Measurements from ENCODE around the gene FIGNL2.

The FIGNL2 gene

GRCh38 chr12:51874000-51874399, 25.5 kb upstream of the FIGNL2 start:
- DNase-seq, result no peak

GRCh38 chr12:51873251-51873994, 24.9 kb upstream of the FIGNL2 start:
- no peak for DNase-seq

- DNase-seq, result no peak
These were observed 24.1 kb upstream of the FIGNL2 start for GRCh38 chr12:51872689-51872981.

GRCh38 chr12:51871918-51872688, 23.6 kb upstream of the FIGNL2 start:
- DNase-seq, result no peak

- DNase-seq, result no peak
These were observed 22.6 kb upstream of the FIGNL2 start for GRCh38 chr12:51871126-51871525.

GRCh38 chr12:51870504-51870903, 22.0 kb upstream of the FIGNL2 start:
- DNase-seq, result no peak

- no peak for DNase-seq
These were observed 21.4 kb upstream of the FIGNL2 start for GRCh38 chr12:51869931-51870330.

- no peak for DNase-seq
These were observed 21.0 kb upstream of the FIGNL2 start for GRCh38 chr12:51869496-51869865.

GRCh38 chr12:51868821-51869495, 20.4 kb upstream of the FIGNL2 start:
- no peak for DNase-seq

GRCh38 chr12:51867796-51868428, 19.4 kb upstream of the FIGNL2 start:
- no peak for DNase-seq

- no peak for DNase-seq
These were observed 18.9 kb upstream of the FIGNL2 start for GRCh38 chr12:51867371-51867770.

- no peak for DNase-seq
These were observed 18.2 kb upstream of the FIGNL2 start for GRCh38 chr12:51866762-51867161.

- DNase-seq, result no peak
These were observed 17.8 kb upstream of the FIGNL2 start for GRCh38 chr12:51866324-51866723.

- DNase-seq, result no peak
These were observed 17.3 kb upstream of the FIGNL2 start for GRCh38 chr12:51865757-51866270.

- DNase-seq, result no peak
These were observed 16.5 kb upstream of the FIGNL2 start for GRCh38 chr12:51864833-51865670.

GRCh38 chr12:51863933-51864832, 15.7 kb upstream of the FIGNL2 start:
- no peak for DNase-seq

GRCh38 chr12:51863363-51863932, 14.9 kb upstream of the FIGNL2 start:
- DNase-seq, result no peak

- no peak for DNase-seq
These were observed 14.4 kb upstream of the FIGNL2 start for GRCh38 chr12:51862947-51863346.

- no peak for DNase-seq
These were observed 12.5 kb upstream of the FIGNL2 start for GRCh38 chr12:51860986-51861385.

- DNase-seq, result no peak
These were observed 7.3 kb upstream of the FIGNL2 start for GRCh38 chr12:51855586-51856428.
